IPS-NIHi7 (cell line): Measurements from ENCODE around the gene ZNF516.

Source experiments
- DNase-seq: peaks from one replicate; pipeline ENCODE4 v3.0.0; 2012; ENCODE audit warnings: mixed read lengths; ENCODE audit errors: extremely low spot score

ZNF516 gene

GRCh38 chr18:76468345-76469304, 26.4 kb downstream of the ZNF516 start:
- DNase-seq = no peak

- no peak for DNase-seq
Observed at GRCh38 chr18:76467371-76468190, 27.5 kb downstream of the ZNF516 start.

DNA sequence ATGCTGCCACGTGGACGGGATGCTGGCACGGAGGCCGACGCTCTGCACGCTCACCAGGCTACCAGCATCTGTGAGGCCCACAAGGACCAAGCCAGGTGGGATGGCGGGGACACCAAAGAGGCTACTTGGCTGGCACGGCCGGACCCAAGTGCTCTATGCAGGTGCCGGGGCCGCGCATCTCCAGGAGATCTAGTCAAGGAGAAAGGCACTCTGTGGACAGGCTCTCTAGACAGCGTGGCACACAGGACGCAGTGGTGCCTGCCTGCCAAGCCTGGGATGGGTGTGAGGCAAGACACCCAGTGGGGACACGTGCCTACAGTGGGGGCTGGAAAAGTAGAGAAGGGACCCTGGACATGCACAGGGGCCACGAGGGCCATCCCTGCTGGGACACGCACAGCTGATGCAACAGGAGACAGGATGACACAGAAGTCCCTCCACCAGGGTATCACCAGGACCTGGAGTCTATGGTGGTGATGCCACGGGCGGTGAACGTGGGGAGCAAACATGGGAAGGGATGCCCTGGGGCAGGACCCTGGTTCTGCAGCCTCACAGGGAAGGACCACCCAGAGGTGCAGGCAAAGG, 28.5 kb downstream of the ZNF516 start:
- no peak for DNase-seq

GRCh38 chr18:76465630-76466409, 29.2 kb downstream of the ZNF516 start:
- no peak for DNase-seq

DNA sequence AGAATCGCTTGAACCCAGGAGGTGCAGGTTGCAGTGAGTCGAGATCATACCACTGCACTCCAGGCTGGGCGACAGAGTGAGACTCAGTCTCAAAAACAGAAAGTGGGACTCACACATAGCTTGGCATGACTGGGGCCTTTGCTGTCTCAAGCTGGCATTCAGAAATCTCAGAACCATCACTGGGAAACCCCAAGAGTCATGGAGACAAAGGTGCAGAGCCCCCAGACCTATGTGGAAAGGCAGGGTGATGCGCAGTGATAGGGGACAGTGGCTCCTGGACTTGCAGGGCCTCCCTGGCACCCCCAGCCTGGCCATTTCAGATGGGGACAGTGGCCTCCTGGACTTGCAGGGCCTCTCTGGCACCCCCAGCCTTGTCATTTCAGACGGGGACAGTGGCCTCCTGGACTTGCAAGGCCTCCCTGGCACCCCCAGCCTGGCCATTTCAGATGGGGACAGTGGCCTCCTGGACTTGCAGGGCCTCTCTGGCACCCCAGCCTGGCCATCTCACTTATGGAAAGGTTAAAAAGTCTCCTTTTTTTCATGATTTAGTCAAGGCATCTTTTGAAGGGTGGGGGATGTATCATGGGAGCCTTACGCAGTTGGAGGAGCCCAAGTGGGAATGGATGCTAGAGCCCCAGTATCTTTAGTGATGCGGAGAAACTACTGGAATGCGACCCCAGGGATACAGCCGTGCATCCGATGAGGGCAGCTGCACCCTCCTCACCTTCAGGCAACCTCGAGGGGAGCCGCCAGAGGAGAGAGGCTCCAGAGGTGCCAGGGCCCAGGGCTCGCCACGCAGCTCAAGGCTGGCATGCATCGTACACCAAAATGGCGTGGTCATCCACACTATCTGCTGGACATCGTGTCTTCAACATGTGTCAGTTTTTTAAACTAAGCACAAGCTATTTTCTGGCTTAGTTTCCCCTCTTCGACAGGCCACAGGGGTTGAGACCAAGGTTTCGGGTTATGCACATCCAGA, 30.5 kb downstream of the ZNF516 start:
- peak; percentile 5 for DNase-seq

DNA sequence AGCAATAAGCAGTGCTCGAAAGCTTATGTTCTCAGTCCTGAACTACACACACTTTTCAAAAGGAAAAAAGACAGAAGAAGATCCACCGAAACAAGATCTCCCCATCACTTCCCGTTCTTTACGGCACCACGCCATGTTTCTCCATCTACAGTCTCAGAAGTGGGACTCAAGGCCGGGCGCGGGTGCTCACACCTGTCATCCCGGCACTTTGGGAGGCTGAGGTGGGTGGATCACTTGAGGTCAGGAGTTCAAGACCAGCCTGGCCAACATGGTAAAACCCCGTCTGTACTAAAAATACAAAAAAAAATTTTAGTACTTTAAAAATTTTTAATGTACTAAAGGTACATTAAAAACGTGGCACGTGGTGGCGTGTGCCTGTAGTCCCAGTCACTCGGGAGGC, 31.2 kb downstream of the ZNF516 start:
- DNase-seq = no peak

- DNase-seq = no peak
Observed at GRCh38 chr18:76463358-76463757, 31.7 kb downstream of the ZNF516 start.

GRCh38 chr18:76462326-76462694, 32.7 kb downstream of the ZNF516 start:
- no peak for DNase-seq

DNA sequence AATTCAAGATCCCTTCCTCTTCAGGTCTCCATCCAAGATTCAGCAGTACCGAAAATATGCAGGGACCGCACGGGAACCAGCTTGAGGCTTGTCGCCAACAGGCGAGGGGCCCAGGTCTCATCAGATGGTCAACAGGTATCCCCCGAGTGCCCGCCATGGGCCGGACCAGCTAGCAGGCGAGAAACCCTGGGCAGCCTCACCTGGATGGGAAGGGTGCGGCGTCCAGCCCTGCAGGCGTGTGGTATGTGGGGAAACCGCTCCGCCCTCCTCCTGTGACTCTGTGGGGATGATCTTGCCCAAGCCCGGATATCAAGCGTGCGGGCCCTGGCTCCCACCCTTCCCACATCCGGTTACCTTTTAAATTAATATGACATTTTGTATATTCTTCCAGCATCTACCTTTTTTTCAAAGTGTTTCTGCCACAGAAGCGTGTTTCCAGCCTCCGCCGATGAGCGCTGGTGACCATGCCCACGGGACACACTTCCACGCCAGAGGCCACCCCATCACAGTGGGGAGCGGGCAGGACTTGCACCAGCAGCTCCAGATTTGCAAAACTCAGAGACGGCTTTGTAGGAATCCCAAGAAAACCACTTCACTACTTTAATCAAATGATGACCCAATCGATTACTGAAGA, 33.2 kb downstream of the ZNF516 start:
- no peak for DNase-seq

DNA sequence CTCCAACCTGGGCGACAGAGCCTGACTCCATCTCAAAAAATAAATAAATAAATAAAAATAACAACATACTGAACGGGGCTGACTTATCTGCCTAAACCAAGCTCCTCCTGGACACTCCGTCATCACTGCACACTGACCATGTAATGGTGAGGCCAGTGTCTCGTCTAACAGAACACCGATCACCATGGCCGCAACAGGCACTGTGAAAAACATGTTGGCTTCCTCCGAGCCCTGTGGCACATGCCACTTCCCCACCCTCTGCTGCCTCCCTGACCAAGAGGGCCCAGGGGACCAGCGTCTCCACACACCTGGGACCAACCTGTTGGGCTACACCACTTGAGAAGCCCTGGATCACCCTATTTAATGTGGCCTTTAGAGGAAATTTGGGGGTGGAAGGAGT, 33.9 kb downstream of the ZNF516 start:
- no peak for DNase-seq

- DNase-seq = no peak
Observed at GRCh38 chr18:76460482-76460881, 34.6 kb downstream of the ZNF516 start.

GRCh38 chr18:76459687-76460350, 35.2 kb downstream of the ZNF516 start:
- no peak for DNase-seq

DNA sequence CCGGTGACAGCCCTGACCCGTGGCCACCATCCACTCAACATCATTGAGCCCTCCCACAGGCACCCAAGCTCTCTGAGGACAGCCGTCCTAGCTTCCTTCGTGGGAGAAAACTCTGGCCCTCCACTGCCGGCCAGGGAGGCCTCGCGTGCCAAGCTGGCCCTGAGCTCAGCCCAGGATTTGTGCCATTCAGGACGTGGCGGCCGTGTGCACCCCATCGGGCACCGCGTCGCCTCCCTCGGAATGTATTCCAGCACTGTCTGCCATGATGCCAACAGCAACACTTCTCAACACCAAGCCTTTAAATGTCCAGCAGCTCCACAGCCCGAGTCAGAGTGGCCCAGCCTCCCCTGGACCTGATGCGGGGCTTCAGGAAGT, 35.7 kb downstream of the ZNF516 start:
- no peak for DNase-seq

DNA sequence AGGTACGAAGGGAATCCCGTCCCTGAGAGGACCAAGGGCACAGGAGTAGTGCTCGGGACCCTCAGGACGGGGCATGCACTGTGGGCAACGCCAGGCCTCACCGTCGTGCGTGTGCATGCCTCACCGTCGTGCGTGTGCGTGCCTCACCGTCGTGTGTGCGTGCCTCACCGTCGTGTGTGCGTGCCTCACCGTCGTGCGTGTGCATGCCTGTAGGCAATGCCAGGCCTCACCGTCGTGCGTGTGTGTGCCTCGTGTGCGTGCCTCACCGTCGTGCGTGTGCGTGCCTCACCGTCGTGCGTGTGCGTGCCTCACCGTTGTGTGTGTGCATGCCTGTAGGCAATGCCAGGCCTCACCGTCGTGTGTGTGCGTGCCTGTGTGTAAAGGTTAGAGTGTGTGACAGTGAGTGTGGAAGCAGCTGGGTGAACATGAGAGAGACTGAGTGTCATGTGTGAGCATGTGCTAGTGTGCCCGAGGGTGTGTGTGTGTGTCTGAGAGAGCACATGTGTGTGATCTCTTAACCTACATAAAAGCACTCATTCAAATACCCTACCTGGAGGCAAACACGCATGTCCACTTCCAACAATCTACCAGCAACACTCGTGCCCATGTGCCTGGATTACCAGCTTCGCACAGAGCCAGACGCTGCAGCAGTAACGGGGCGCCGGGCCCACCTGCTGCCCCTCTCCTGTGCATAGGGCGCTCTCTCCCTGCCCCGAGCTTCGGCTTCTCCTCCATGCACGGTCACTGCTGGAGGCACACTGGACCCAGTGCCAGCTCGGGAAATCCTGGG, 36.3 kb downstream of the ZNF516 start:
- no peak for DNase-seq

- DNase-seq = no peak
Observed at GRCh38 chr18:76457957-76458356, 37.1 kb downstream of the ZNF516 start.

DNA sequence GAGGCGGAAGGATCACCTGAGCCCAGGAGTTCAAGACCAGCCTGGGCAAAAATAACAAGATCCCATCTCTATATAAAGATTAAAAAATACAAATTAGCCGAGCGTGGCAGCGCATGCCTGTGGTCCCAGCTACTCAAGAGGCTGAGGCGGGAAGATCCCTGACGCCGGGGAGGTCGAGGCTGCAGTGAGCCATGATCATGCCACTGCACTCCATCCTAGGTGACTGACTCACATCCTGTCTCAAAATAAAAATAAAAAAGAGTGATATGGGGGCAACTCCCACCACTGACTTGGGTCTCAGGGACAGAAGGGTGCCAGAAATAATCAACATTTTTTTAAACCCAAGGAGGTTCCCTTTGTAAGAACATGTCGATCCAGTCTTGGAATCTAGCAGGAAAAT, 37.6 kb downstream of the ZNF516 start:
- DNase-seq = no peak

GRCh38 chr18:76456823-76457222, 38.2 kb downstream of the ZNF516 start:
- DNase-seq = no peak

DNA sequence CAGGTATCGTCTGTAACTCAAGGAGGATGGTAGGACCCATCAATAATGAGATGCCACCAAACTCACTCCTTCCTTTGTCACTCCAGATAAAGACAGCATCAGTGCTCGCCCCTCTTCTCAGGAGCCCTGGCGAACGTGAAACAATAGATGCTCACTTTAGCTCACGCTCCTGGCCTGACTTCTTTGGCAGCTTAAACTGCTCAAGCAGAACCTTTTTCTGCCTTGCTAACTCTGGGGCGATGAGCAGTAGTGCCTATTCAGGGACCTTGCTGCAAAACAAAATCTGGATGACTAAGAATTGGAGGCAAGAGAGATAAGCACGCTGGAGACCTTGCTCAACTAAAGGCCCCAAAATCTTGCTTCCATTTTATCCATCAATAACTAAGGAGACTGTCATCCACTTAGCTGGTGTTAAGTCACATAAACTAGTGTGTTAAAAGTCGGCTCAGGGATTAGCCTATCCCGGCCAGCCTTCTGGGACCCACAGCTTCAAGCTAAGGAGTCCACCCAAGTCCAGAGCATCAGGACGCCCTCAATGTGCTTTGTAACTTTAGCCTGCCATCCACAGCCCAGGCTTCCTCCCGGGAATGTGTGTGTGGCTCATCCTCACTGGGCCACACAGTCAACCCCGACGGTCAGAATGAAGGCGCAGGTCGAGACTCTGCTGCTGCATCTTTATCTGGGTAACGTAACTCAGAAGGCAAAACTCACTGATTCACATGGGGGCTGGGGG, 38.9 kb downstream of the ZNF516 start:
- no peak for DNase-seq
